Activated CD8-positive, alpha-beta memory T cell treated with anti-CD3 and anti-CD28 coated beads, Interleukin-2, amount 50 U/mL, for 4 hours (primary cell): ENCODE results near the gene SFRP5.
A peak's percentile ranks its signal among the peaks of the same experiment; 100 is the strongest.

Experiments used
- DNase-seq: peaks from one replicate; pipeline ENCODE4 v3.0.0-alpha.2; 2020

SFRP5 gene

GRCh38 chr10:97763947-97764346 lies 7.9 kb downstream of the SFRP5 start:
- DNase-seq = no peak

GRCh38 chr10:97763411-97763810 lies 8.4 kb downstream of the SFRP5 start:
- DNase-seq = no peak

DNA sequence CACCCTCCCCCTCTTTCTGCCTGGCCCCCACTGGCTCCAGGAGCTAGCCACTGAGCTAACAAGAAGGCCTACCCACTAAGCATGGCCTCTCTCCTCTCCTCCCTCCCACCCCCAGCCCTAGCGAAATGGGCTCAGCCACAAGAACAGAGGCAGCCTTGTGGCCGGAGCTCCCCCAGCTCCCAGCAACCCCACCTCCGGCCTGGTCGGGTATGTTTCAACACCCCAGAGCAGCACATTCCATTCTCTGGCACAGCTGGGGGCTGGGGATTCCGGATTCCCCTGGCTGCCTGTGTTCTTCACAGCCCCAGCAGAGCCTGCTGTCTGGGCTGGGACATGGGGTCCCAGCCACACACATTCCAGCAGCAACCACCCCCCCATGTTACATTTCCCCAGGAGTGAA lies 9.0 kb downstream of the SFRP5 start:
- no peak for DNase-seq

DNA sequence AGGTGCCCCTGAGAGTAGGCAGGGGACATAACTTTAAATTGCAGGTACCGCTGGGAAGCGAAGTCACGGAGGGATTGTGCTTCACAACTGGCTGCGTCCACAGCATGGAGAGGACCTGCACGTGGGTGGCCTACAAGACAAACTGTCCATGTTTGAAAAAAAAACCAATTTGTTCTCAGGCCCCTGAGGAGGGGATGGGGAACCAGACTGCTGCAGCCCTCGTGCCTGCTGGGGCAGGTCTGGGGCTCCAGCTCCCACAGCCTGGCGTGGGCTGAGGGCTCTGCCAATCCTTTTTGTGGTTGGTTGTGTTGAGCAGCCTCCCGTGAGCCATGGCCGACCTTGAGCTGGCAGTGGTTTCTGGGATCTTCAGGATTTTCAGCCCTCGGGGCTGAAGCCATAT lies 9.7 kb downstream of the SFRP5 start:
- DNase-seq = no peak

DNA sequence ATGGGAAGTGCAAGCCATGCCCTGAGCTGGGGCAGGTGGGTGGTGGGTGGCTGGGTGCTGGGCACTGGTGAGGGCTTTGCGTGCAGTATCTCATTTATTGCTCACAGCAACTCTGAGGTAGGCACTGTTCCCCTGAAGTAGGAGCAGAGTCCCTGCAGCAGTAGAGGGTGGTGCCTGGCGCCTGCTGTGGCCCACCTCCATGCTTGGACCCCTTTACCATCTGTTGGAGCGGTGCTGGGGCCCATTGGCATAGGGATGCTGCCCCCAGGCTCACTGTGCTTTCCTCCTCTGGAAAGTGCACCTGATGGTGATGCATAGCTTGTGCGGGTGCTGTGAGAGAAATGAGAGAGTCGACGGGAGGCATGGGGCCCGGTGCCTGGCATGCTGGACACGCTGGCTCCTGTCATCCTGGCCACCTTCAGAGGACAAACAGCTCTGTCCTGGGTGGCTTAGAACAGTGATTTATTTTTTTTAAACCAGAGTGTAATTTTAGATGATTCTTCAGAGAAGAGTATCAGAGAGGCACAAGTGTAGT lies 10.4 kb downstream of the SFRP5 start:
- no peak for DNase-seq

- DNase-seq = no peak
Observed at GRCh38 chr10:97760461-97761257, 11.1 kb downstream of the SFRP5 start.

DNA sequence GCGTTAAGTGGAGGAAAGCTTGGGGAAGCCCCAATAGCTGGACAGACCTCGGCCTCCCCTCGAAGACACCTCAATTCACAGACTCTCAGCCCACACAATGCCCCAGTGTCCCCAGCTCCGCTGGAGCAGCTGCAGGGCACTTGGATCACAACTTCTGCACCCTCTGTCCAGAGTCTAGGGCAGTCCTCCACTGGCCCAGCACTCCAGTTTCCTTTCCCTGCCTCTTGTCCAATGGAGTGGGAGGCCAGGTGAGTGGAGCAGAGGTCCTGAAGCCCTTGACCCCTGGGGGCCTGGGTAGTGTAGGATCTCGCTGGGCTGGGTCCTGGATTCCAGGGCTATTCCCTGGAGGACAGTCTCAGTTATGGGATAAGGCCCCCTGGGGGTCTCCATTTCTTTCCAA lies 11.9 kb downstream of the SFRP5 start:
- DNase-seq = no peak

- DNase-seq = peak; percentile 51
Observed at GRCh38 chr10:97759158-97759887, 12.5 kb downstream of the SFRP5 start.

- no peak for DNase-seq
Observed at GRCh38 chr10:97757471-97757870, 14.3 kb downstream of the SFRP5 start.

- no peak for DNase-seq
Observed at GRCh38 chr10:97755718-97756117, 16.1 kb downstream of the SFRP5 start.

DNA sequence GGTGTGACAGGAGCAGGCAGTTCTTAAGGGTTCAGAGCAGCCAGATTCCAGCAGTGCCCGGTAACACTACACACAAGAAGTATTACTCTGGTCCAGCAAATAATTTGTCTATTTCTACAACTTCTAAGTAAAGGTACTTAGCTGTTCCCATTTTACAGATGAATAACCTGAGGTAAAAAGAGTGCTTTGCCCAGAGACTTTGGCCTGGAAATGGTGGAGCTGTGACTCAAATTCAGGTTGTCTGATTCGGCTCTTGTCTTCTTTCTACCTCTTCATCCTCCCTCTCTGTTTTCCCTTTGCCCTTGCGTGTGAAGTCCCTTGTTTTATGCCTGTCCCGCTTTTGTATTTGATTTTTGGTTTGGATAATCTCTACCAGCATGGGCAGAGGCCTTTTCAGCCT lies 17.1 kb downstream of the SFRP5 start:
- DNase-seq = no peak

GRCh38 chr10:97752956-97753355 lies 18.8 kb downstream of the SFRP5 start:
- no peak for DNase-seq

DNA sequence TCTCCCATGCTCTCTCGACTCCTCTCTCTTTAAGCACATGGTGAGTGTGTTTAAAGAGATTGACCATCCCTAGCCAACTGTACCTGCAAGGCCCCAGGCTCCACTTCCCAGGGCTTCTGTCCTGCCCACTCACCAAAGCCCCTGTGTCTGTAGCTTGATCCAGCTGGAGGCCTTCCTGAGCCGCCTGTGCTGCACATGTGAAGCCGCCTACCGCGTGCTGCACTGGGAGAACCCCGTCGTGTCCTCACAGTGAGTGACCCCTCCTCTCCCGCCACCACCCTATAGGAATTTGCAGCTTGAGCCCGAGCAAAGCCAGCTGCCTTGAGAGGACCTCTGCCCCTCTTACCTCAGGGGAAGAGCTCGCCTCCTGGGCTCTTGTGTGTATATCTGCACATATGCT lies 23.7 kb downstream of the SFRP5 start:
- DNase-seq = no peak

DNA sequence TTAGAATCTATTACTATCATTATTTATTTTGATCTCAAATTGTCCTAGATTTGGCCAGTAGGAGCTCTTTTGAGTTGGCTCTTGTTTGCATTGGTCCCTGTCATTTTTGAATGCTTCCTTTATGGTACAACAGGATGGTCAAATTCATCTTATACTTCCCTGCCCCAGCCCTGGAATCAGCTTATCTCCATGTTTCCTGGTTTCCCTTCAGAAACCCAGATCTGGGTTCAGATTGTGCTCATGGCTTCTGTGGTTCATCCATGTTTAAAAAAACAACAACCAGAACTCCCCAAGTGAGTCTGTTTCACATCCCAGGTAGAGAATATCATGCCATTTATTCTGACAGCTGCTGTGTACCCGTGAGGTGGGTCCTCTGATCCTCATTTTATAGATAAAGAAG lies 24.2 kb downstream of the SFRP5 start:
- DNase-seq = no peak

DNA sequence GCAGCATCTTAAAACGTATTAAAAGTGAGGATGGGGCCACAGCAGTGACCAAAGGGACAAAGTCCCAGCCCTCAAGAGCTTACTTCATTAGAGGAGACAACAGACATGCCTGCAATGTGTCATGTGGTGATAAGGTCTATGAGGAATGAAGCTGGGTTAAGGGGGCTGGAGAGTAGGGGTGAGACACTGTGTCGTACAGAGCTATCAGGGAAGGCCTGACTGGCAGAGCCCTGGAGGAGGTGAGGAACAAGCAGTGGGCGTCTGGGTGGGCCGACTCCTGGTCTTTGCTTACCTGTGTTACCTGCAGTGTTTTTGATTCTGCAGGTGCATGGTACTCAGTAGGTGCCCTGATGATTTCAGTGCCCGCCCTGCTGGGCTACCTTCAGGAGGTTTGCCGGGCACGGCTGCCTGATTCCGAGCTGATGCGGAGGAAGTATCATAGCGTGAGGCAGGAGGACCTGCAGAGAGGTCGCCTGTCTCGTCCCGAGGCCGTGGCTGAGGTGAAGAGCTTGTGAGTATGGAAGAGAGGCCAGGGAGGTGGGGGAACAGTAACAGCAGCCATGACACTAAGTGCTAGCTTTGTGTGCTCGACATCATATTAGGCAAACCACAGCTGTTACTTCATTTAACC lies 27.3 kb downstream of the SFRP5 start:
- DNase-seq = no peak

- DNase-seq = no peak
Observed at GRCh38 chr10:97743169-97743943, 28.4 kb downstream of the SFRP5 start.

DNA sequence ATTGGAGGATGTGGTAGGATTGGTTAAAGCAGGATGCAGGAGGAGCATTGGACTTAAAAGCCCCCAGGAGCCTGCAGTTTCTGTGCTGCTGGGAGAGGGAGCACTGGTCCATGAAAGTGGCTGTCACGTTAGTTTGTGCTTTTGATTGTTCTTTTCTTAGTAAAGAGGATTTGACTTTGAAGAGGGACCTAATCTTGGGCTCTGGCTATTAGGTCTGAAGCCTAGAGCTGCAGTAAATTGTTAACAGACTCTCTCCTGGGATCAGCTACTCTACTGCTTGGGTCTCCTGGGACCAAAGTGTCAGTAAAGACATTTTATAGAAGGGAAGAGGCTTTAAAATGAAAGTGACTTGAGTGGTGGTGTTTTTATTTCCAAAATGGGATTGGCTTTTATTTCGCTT lies 31.2 kb downstream of the SFRP5 start:
- DNase-seq = no peak

GRCh38 chr10:97738616-97739015 lies 33.2 kb downstream of the SFRP5 start:
- DNase-seq = no peak

DNA sequence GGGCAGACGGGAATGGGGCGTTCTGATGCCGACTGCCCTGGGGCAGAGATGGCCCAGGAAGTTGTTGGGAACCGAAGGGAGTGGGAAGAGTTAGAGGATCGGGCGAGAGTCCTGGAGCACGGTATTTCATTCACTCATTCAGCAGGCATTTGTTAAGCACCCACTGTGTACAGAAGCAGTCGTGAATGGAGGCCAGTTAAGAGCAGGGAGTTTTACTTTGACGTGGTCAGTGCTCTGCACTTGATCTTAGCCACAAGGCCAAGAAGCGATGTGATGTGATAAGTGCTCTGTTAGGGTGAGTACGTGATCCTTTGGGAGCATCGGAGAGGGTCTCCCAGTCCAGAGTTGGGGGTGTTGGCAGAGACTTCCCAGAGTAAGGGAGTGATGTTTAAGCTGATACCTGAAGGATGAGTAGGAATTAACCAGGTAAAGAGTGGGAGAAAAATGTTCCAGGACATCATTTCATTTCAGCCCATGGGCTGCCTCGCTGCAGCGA lies 34.0 kb downstream of the SFRP5 start:
- DNase-seq = no peak

- DNase-seq = peak; percentile 97
Observed at GRCh38 chr10:97736902-97737769, 34.7 kb downstream of the SFRP5 start, which contains the start of gene ZFYVE27. Gene ZFYVE27 (plus strand): TSS chr10:97737128. CDS start chr10:97738478, 1,350 bp downstream.

DNA sequence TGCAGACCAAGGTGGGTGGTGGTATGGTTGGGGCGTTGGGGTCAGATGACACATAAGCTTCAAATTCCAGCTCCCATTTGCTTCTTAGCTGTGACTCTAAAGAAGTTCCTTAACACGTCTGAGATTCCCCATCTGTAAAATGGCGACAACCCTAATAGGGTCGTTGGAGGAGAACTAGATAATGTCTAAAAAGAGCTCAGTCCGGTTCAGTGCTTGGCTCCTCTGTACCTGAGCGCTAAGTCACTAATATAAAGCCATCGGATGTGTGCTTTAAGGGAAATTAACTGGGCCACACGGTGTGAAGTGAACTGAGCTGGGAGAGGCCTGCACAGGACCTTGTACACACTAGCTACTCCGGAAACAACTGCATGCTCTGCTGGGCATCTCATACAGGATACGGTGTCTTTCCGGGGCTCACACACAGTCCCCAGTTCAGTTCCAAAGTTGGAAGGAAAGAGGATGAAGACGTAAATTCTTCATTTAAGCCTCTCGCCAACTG lies 35.3 kb downstream of the SFRP5 start:
- no peak for DNase-seq
